ENCODE results near the gene EDN3.

GRCh38 chr20:59346061-59346460 lies 45.6 kb downstream of the EDN3 start:
- no peak for TF ChIP-seq CTCF (IDR thresholded peaks at IDR 0.05; ENCODE audit: poor library complexity)
- TF ChIP-seq EZH2phosphoT487 (IDR thresholded peaks at IDR 0.05; ENCODE audit: low read depth, severe bottlenecking, unreplicated experiment), result no peak
- TF ChIP-seq EZH2 (IDR thresholded peaks at IDR 0.05; ENCODE audit: borderline replicate concordance), result no peak
